Effector CD8-positive, alpha-beta T cell (primary cell): Measurements from ENCODE around the gene UGT1A3.

Source experiments
- DNase-seq: peaks from one replicate; lab custom pipeline; 2025; lab: John Stamatoyannopoulos, UW

The UGT1A3 gene

DNA sequence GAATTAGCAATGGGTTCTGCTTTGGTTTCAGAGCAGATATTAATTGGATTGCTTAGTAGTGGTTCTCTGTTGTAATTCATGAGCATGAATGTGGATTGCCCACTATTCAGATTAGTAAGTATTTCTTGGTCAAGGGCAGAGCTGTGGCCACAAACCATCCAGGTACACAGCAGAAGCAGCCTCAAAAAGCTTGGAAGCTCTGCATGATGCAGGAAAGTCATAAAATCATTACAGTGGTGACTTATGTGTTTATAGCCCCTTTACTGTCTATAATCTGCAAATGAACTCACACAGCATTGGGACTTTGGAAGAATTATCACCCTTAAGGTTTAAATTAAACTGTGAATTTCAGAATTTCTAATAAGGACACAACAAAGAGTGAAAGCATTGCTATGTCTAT is 29.3 kb downstream of the UGT1A3 start:
- no peak for DNase-seq

DNA sequence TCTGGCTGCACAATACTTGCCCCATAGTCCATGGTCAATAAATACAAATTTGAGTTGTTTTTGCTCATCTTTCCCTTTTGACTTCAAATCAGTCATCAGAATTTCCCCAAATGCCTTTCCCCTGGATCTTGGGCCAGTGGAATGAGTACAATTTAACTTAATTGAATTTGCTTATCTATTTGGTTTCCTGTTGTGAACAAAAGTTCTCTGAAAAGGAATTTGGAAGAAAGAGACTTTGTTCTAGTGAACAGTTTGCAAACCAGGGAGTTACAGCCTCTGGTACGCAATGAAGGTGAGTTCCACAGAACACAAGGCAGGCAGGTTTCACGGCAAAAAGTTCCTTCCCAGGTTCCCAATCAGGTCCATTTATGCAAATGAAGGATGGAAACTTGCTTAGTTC is 30.0 kb downstream of the UGT1A3 start:
- DNase-seq = no peak

DNA sequence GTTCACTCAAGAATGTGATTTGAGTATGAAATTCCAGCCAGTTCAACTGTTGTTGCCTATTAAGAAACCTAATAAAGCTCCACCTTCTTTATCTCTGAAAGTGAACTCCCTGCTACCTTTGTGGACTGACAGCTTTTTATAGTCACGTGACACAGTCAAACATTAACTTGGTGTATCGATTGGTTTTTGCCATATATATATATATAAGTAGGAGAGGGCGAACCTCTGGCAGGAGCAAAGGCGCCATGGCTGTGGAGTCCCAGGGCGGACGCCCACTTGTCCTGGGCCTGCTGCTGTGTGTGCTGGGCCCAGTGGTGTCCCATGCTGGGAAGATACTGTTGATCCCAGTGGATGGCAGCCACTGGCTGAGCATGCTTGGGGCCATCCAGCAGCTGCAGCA is 31.2 kb downstream of the UGT1A3 start, which contains the start of gene UGT1A1:
UGT1A1 (plus strand) TSS at position 228 of the 400 bp plus-strand sequence; CDS start at position 246, 18 bp downstream.
- no peak for DNase-seq

DNA sequence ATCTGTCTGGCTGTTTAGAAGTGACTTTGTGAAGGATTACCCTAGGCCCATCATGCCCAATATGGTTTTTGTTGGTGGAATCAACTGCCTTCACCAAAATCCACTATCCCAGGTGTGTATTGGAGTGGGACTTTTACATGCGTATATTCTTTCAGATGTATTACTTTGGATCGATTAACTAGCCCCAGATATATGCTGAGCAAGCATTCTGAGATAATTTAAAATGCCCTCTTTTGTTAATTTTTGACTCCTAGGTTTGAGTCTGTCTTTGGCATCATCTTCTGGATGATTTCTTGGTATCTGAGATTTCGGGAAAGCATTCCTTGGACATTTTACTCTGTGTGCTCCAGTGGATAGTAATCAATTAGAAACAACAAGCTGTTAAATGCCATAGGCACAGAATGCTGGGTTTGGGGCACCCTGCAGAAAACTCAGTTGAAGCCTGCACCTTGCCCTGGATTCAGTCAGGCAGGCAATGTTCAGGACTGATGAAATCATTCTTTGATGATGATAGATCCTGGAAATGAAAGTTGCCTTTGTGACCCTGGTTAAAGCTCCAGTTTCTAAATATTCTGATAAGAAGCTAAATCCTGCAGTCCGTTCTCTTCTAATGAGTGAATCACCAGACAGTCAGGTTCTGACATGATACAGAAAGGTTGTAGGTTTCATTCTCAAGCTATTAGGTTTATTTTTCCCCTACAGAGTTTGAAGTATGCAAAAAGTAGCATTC is 32.4 kb downstream of the UGT1A3 start:
- no peak for DNase-seq

DNA sequence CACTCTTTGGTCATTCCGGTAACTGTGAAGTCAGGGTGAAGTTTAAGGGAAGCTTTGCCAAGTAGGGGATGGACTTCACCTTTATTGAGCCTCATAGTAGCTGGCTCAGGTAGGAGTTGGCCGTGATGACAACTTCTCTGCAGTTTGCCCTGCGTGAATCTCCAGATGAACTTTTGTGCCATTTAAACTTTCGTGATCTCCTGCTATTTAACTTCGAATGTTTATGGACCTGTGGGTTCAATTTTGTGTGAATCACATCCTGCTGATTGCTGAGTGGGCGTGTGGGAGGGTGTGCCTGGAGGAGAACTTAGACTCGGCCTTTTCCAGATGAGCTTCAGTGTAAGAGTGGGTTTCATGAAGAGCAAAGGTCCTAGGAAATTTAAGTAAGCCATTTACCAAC is 35.4 kb downstream of the UGT1A3 start:
- DNase-seq = no peak

DNA sequence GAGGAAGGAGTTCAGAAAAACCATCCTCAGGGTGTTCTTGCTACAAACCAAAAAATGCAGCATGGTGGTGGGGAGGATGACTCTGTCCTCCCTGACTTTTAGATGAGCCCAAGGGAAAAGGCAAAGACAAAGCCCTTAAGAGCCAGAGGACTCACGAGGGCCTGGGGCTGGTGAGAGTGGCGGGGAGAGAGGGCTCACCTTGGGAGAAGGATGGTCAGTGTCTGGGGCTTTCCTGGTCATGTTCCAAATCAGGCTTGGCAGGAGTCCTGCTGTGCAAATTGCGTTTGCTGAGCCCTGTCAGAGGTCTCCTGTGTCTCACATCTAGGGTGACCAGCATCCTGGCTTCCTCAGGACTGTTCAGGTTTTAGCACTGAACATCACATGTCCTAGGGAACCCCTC is 35.9 kb downstream of the UGT1A3 start:
- no peak for DNase-seq

GRCh38 chr2:233766416-233766815 is 37.6 kb downstream of the UGT1A3 start:
- DNase-seq = no peak

GRCh38 chr2:233768076-233768475 is 39.2 kb downstream of the UGT1A3 start:
- no peak for DNase-seq

DNA sequence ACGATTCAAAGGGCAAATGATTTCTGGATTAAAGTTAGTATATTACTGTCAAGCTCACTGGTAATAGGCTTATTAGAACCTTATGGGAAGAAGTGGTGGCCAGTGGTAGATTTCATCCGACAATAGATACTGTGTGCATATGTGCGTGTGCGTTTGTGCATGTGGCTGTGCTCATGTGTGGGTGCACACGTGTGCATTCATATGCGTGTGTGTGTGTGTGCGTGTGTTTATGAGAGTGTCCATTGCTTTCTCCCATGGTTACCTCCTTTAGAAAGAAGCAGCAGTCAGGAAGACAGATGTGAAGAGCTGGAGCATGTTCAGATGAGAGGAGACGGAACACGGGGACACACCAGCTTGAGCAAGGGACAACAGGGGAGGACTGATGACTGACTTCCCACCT is 40.4 kb downstream of the UGT1A3 start:
- no peak for DNase-seq

GRCh38 chr2:233772153-233772552 is 43.3 kb downstream of the UGT1A3 start:
- no peak for DNase-seq

GRCh38 chr2:233772583-233772982 is 43.7 kb downstream of the UGT1A3 start:
- no peak for DNase-seq

DNA sequence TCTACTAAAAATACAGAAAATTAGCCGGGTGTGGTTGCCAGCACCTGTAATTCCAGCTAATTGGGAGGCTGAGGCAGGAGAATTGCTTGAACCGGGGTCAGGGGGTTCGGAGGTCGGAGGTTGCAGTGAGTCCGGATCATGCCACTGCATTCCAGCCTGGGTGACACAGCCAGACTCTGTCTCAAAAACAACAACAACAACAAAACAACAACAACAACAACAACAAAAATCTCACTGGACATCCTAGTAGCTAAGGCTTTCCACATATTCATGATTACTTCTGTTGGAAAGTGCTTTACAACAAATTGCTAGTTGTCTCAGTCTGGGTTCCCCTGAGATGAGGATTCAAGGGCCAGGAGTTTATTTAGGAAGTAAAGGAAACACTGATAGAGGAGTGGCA is 45.0 kb downstream of the UGT1A3 start:
- DNase-seq = no peak

- DNase-seq = no peak
Measured at GRCh38 chr2:233775414-233775813, 46.6 kb downstream of the UGT1A3 start.

DNA sequence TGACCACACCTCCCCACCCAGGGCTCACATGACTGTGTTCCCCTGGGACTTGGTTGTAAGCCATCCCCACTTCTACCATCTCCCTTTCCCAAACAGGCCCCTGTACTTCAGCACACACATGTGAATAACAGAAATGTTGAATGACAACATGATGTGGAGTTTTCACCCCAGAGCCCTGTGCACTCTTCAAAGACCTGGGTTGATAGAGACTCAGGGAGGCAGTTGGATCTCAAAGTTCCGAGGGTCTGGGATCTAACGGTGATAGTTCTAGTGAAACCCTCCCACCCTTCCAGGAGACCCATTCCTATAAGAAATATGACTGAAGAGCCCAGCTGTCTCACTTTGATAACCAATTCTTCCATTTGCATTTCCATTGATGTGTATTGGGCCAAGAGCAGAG is 49.2 kb downstream of the UGT1A3 start, which contains the start of gene MROH2A:
MROH2A (plus strand) TSS at position 301 of the 400 bp plus-strand sequence. CDS start 1,029 bp downstream, outside the sequence.
- DNase-seq = no peak

- no peak for DNase-seq
Measured at GRCh38 chr2:233779722-233780121, 50.9 kb downstream of the UGT1A3 start.

DNA sequence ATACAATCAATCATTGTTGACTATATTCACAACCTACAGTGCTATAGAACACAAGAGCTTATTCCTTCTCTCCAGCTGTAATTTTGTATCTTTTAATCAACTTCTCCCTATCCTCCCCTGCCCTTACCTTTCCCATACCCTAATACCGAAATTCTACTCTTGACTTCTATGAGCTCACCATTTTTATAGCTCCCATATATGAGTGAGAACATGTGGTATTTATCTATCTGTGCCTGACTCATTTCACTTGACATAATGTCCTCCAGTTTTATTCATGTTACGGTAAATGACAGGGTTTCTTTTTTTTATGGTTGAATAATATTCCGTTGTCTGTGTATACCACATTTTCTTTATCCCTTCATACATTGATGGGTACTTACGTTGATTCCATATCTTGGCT is 51.9 kb downstream of the UGT1A3 start:
- DNase-seq = no peak

GRCh38 chr2:233789554-233789953 is 60.7 kb downstream of the UGT1A3 start:
- DNase-seq = no peak

- DNase-seq = no peak
Measured at GRCh38 chr2:233791151-233791882, 62.5 kb downstream of the UGT1A3 start.

GRCh38 chr2:233791883-233792329 is 63.1 kb downstream of the UGT1A3 start:
- DNase-seq = no peak

- no peak for DNase-seq
Measured at GRCh38 chr2:233792720-233793119, 63.9 kb downstream of the UGT1A3 start.

DNA sequence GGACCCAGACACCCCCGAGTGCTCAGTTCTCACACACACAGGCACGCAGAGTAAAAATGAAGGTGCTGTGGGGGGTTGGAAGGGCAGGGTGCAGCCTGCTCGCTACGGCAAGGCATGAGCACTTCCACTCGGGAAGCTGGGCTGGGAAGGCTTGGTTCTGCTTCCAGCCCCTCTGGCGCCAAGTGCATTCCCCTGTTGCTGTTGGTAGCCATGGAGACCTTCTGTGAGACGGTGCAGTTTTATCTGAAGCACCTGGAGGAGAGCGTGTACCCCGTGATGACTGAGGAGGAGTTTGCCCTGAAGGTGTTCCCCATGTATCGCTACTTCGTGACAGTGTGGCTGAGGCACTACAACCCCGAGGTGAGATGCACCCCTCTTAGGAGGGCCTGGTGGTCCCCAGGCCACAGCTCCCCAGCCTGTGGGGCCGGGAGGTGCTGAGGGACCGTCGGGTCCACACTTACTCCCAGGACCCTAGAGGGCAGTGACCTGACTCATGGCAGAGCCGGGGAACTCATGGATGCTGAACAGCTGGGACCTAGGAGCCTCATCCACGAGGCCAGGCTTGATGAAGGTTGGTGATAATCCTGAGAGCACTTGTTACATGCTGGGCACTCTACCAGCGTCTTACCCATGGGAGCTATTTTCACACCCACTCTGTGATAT is 64.8 kb downstream of the UGT1A3 start:
- DNase-seq = no peak

- DNase-seq = no peak
Measured at GRCh38 chr2:233794128-233794658, 65.4 kb downstream of the UGT1A3 start.
